CD4-positive, alpha-beta T cell (primary cell): ENCODE results near the gene TUBG1. TPM values are rescaled to one million over a fixed set of nuclear protein-coding genes. Genes with fewer than 3 reads are reported as not detected.

Source experiments
- ATAC-seq: fragments of 200-7000 bp; cut with Tn5 transposase; one replicate; pipeline ENCODE4 v1.10.0; 2022; ENCODE audit warnings: mild to moderate bottlenecking; ENCODE audit not compliant: poor library complexity
- CTCF ChIA-PET: fragments of 350-600 bp; sonication (Branson Sonifier 250); formaldehyde crosslinking; loops from one replicate; lab custom pipeline; 2021; ENCODE audit warnings: antibody characterized with exemption, inconsistent platforms; lab: Charles Lee
- POLR2A ChIA-PET: fragments of 350-600 bp; sonication (Branson Sonifier 250); formaldehyde crosslinking; loops from one replicate; lab custom pipeline; 2021; ENCODE audit warnings: antibody characterized with exemption, inconsistent platforms; lab: Charles Lee
- DNase-seq, 14 experiments: peaks; one replicate each; pipeline ENCODE4 v3.0.0-alpha.2; 2013 to 2020; ENCODE audit warnings: mixed read lengths in 2 of 14
- H3K27ac ChIP-seq, 2 donors: one replicate each; pipeline versions ENCODE4 v1.5.1 to v1.7.0; 2013; ENCODE audit warnings: low read length in 2 of 2, low read depth in 1 of 2, mild to moderate bottlenecking in 1 of 2
- H3K27me3 ChIP-seq, 2 experiments: 1 replicate in 1 of 2; 2 replicates in 1 of 2; pipeline versions ENCODE4 v1.6.1 to v1.7.0; 2013; ENCODE audit warnings: low read length in 2 of 2, control low read depth in 1 of 2, mild to moderate bottlenecking in 1 of 2, moderate library complexity in 1 of 2; ENCODE audit not compliant: insufficient read depth in 2 of 2, control insufficient read depth in 1 of 2
- H3K36me3 ChIP-seq: one replicate; pipeline ENCODE4 v1.6.1; 2013; ENCODE audit warnings: low read length, control low read depth; ENCODE audit not compliant: insufficient read depth
- H3K4me1 ChIP-seq: one replicate; pipeline ENCODE4 v1.6.1; 2013; ENCODE audit warnings: low read length, control low read depth; ENCODE audit not compliant: insufficient read depth
- H3K4me3 ChIP-seq: one replicate; pipeline ENCODE4 v1.5.1; 2013; ENCODE audit warnings: mild to moderate bottlenecking, low read length, moderate library complexity
- H3K9me3 ChIP-seq, 2 experiments: 1 replicate in 1 of 2; 2 replicates in 1 of 2; pipeline versions ENCODE4 v1.6.1 to v1.7.0; 2013; ENCODE audit warnings: low read length in 2 of 2, mild to moderate bottlenecking in 2 of 2, control low read depth in 1 of 2, moderate library complexity in 1 of 2; ENCODE audit not compliant: control insufficient read depth in 1 of 2, insufficient read depth in 1 of 2
- H3K27ac Mint-ChIP-seq: one replicate; pipeline ENCODE4 v1.8.0; 2020; ENCODE audit warnings: mixed read lengths
- H3K27me3 Mint-ChIP-seq: one replicate; pipeline ENCODE4 v1.8.0; 2021; ENCODE audit warnings: mixed read lengths
- H3K36me3 Mint-ChIP-seq: one replicate; pipeline ENCODE4 v1.8.0; 2021; ENCODE audit warnings: low read depth, mixed read lengths
- H3K4me1 Mint-ChIP-seq: one replicate; pipeline ENCODE4 v1.8.0; 2021; ENCODE audit warnings: low read depth, mixed read lengths
- H3K4me3 Mint-ChIP-seq: one replicate; pipeline ENCODE4 v1.8.0; 2020; ENCODE audit warnings: mild to moderate bottlenecking, mixed read lengths
- H3K9me3 Mint-ChIP-seq: one replicate; pipeline ENCODE4 v1.8.0; 2020; ENCODE audit warnings: mixed read lengths
- CTCF ChIP-seq: fragments of 200-600 bp; IDR thresholded peaks from one replicate; pipeline ENCODE4 v1.8.0; 2022; ENCODE audit warnings: antibody characterized with exemption, mild to moderate bottlenecking
- intact Hi-C, 2 experiments: fragments of 100-400 bp; cut with DNase I in 1 of 2; cut with micrococcal nuclease in 1 of 2; formaldehyde crosslinking; loops; one replicate each; pipeline versions ENCODE4 v1.15.1 to v1.9.0; 2023 to 2025; cut with DNase I, micrococcal nuclease
- total RNA-seq, 174 experiments: library from RNA in 2 of 174; stranded (reverse) in 2 of 174; gene quantifications; one replicate each; pipeline ENCODE4 v1.2.3 and lab custom pipeline; 2021 to 2026

The TUBG1 gene
- total RNA-seq, 2 experiments from 2014 or later, result 7.3 to 8.5 TPM

GRCh38 chr17:42581744-42582270, 27.7 kb upstream of the TUBG1 start:
- no peak for TF ChIP-seq CTCF
- H3K27ac Mint-ChIP-seq, result no peak overlapping the region
- ChIA-PET CTCF (no interaction called here), POLR2A (interaction anchor here (0.6 kb wide), 1 partner anchor 145 kb away, joined by 3 read pairs; no protein-coding TSS in a partner anchor)
- Histone ChIP-seq H3K4me1 (peaks cover 18% of the 10 kb centered on the region), H3K27ac (no peak overlapping the region), H3K4me3 (no peak overlapping the region), H3K9me3 (no peaks in the 10 kb centered on the region), H3K27me3 (no peaks in the 10 kb centered on the region), H3K36me3 (peaks cover 68% of the 10 kb centered on the region)
- no peaks in the 10 kb centered on the region for H3K9me3 Mint-ChIP-seq
- ATAC-seq (no peak), DNase-seq (no peak)
- H3K4me3 Mint-ChIP-seq, result no peak overlapping the region
- intact Hi-C loops, result no loop called here
- H3K27me3 Mint-ChIP-seq, result no peaks in the 10 kb centered on the region
- peaks cover 83% of the 10 kb centered on the region for H3K36me3 Mint-ChIP-seq
- H3K4me1 Mint-ChIP-seq, result peaks cover 16% of the 10 kb centered on the region

GRCh38 chr17:42584880-42585279, 24.6 kb upstream of the TUBG1 start:
- no peak for DNase-seq
- POLR2A ChIA-PET, result interaction anchor here (1.0 kb wide), 1 partner anchor 25 kb away, joined by 3 read pairs; the partner anchor contains the start of gene TUBG1

GRCh38 chr17:42585353-42585752, 24.1 kb upstream of the TUBG1 start:
- Histone ChIP-seq H3K27me3 (no peaks in the 10 kb centered on the region), H3K4me3 (no peak overlapping the region)
- CTCF ChIA-PET, result no interaction called here

More at GRCh38 chr17:42584880-42585279, 24.6 kb upstream of the TUBG1 start:
- Mint-ChIP-seq H3K27ac (no peak overlapping the region), H3K4me1 (no peaks in the 10 kb centered on the region), H3K4me3 (no peak overlapping the region), H3K27me3 (no peaks in the 10 kb centered on the region), H3K36me3 (peaks cover 96% of the 10 kb centered on the region), H3K9me3 (no peaks in the 10 kb centered on the region)
- Histone ChIP-seq H3K9me3 (no peaks in the 10 kb centered on the region), H3K36me3 (peaks cover 95% of the 10 kb centered on the region), H3K27me3 (no peaks in the 10 kb centered on the region), H3K4me1 (no peaks in the 10 kb centered on the region), H3K4me3 (no peak overlapping the region), H3K27ac (no peak overlapping the region)
- intact Hi-C loops, result no loop called here
- ATAC-seq, result no peak
- CTCF ChIA-PET, result no interaction called here
- TF ChIP-seq CTCF, result no peak

More at GRCh38 chr17:42585353-42585752, 24.1 kb upstream of the TUBG1 start:
- DNase-seq (no peak), ATAC-seq (no peak)
- Histone ChIP-seq H3K36me3 (peaks cover 95% of the 10 kb centered on the region), H3K27ac (no peak overlapping the region), H3K4me1 (no peaks in the 10 kb centered on the region), H3K9me3 (no peaks in the 10 kb centered on the region)
- no peak for TF ChIP-seq CTCF
- intact Hi-C loops, result no loop called here
- Mint-ChIP-seq H3K27ac (no peak overlapping the region), H3K9me3 (no peaks in the 10 kb centered on the region), H3K27me3 (no peaks in the 10 kb centered on the region), H3K4me3 (no peak overlapping the region), H3K36me3 (peaks cover 96% of the 10 kb centered on the region), H3K4me1 (no peaks in the 10 kb centered on the region)
- POLR2A ChIA-PET, result interaction anchor here (1.0 kb wide), 1 partner anchor 24 kb away, joined by 3 read pairs; the partner anchor contains the start of gene TUBG1
